Neural crest cell (in vitro differentiated cells): Measurements from ENCODE around the gene C2orf80. TPM values are rescaled to one million over a fixed set of nuclear protein-coding genes. Genes with fewer than 3 reads are reported as not detected.
"Not testable (repeated sequence)": the region's sequence is repeated elsewhere in the genome, so short reads cannot be mapped to it uniquely, and the experiment has no call there.

Source experiments
- DNase-seq: peaks from one replicate; pipeline ENCODE4 v3.0.0; 2021; ENCODE audit warnings: low read depth, mixed read lengths, low spot score
- H3K27ac Mint-ChIP-seq: one replicate; pipeline ENCODE4 v1.8.0; 2021; ENCODE audit warnings: mild to moderate bottlenecking, mixed read lengths; ENCODE audit not compliant: unreplicated experiment
- H3K27me3 Mint-ChIP-seq: 2 replicates; pipeline ENCODE4 v1.8.0; 2021; ENCODE audit warnings: low read depth, mild to moderate bottlenecking, mixed read lengths
- H3K36me3 Mint-ChIP-seq: 2 replicates; pipeline ENCODE4 v1.8.0; 2021; ENCODE audit warnings: low read depth, mild to moderate bottlenecking, mixed read lengths
- H3K4me1 Mint-ChIP-seq: 2 replicates; pipeline ENCODE4 v1.8.0; 2021; ENCODE audit warnings: mixed read lengths
- H3K4me3 Mint-ChIP-seq: one replicate; pipeline ENCODE4 v1.8.0; 2021; ENCODE audit warnings: mild to moderate bottlenecking, mixed read lengths
- H3K9me3 Mint-ChIP-seq: 2 replicates; pipeline ENCODE4 v1.8.0; 2021; ENCODE audit warnings: mixed read lengths
- total RNA-seq: library from RNA; stranded (reverse); gene quantifications from 2 replicates; pipeline ENCODE4 v1.2.1, GENCODE V29; 2021
- TF ChIP-seq, protein P1 (sequence below): fragments of 200-600 bp; sonication (generic); conservative IDR thresholded peaks from 2 replicates; pipeline ENCODE4 v1.5.0; 2021; ENCODE audit warnings: antibody characterized with exemption, mild to moderate bottlenecking

The C2orf80 gene
- total RNA-seq, 1 donor from 2014 or later, result 1.0 TPM

DNA sequence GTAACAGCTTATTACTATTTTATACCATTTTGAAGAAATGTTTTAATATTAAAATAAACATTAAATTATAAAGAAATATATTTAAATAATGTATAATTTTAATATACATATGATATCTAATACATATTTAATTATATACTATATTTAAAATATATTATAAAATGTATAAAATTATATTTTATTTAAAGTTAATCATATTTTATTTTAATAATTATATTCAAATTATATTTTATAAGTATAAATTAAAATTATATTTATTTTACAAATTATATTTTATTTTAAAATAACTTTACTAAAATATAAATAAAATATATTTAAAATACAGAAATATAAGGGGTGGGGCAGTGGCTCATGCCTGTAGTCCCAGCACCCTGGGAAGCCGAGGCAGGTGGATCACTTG, 67.6 kb downstream of the C2orf80 start:
- no peak for DNase-seq
- no peaks in the 10 kb centered on the region for H3K27me3 Mint-ChIP-seq
- no peak overlapping the region for H3K27ac Mint-ChIP-seq
- no peaks in the 10 kb centered on the region for H3K36me3 Mint-ChIP-seq
- TF ChIP-seq, protein P1, sequence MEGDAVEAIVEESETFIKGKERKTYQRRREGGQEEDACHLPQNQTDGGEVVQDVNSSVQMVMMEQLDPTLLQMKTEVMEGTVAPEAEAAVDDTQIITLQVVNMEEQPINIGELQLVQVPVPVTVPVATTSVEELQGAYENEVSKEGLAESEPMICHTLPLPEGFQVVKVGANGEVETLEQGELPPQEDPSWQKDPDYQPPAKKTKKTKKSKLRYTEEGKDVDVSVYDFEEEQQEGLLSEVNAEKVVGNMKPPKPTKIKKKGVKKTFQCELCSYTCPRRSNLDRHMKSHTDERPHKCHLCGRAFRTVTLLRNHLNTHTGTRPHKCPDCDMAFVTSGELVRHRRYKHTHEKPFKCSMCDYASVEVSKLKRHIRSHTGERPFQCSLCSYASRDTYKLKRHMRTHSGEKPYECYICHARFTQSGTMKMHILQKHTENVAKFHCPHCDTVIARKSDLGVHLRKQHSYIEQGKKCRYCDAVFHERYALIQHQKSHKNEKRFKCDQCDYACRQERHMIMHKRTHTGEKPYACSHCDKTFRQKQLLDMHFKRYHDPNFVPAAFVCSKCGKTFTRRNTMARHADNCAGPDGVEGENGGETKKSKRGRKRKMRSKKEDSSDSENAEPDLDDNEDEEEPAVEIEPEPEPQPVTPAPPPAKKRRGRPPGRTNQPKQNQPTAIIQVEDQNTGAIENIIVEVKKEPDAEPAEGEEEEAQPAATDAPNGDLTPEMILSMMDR, result no peak
- H3K4me3 Mint-ChIP-seq, result no peak overlapping the region
- peaks cover 9% of the 10 kb centered on the region for H3K4me1 Mint-ChIP-seq
- H3K9me3 Mint-ChIP-seq, result peaks cover 6% of the 10 kb centered on the region

DNA sequence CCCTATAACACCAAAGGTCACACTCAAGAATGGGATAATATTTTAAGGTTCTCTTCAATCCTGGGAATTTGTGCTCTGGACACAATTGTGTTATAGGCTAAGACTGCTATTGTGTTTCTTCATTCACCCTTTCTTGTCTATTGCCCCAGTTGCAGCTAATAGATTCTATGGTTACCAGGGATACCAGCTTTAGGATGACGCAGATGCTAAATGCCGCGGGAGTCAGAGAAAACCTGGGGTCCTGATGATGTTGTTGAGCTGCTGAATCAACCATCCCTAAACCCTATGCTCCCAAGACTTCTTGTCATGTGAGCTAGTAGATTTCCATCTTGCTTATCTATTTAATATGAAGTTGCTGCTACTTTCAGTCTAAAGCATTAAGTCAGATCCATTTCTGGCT, 70.9 kb downstream of the C2orf80 start:
- Mint-ChIP-seq H3K36me3 (no peaks in the 10 kb centered on the region), H3K4me3 (no peak overlapping the region), H3K27me3 (no peaks in the 10 kb centered on the region), H3K27ac (peak overlapping the region; percentile 54), H3K4me1 (peaks cover 9% of the 10 kb centered on the region), H3K9me3 (peaks cover 8% of the 10 kb centered on the region)
- no peak for DNase-seq
- TF ChIP-seq, protein P1, result no peak

DNA sequence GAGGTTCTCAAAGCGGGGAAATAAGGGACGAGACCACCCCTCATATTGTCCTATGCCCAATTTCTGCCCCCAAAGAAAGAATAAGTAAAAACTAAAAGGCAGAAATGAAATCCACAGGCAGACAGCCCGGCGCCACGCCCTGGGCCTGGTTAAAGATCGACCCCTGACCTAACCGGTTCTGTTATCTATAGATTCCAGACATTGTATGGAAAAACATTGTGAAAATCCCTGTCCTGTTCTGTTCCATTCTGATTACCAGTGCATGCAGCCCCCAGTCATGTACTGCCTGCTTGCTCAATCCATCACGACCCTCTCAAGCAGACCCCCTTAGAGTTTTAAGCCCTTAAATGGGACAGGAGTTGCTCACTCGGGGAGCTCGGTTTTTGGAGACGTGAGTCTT, 72.4 kb downstream of the C2orf80 start:
- H3K27ac Mint-ChIP-seq, DNase-seq, H3K36me3 Mint-ChIP-seq, H3K4me3 Mint-ChIP-seq, H3K9me3 Mint-ChIP-seq: not testable (repeated sequence)
- Mint-ChIP-seq H3K27me3 (peaks cover 12% of the 10 kb centered on the region), H3K4me1 (peaks cover 20% of the 10 kb centered on the region)

Other genes with a start within 250 kb of the C2orf80 start
- gene PLEKHM3, start 164.5 kb downstream of the C2orf80 start, total RNA-seq, result 6.8 and 6.9 TPM in 2 replicates
- not detected in 2 replicates for gene CRYGD, start 65.5 kb downstream of the C2orf80 start, total RNA-seq
- not detected in 2 replicates for gene CRYGC, start 60.2 kb downstream of the C2orf80 start, total RNA-seq
- not detected in 2 replicates for gene CRYGB, start 43.9 kb downstream of the C2orf80 start, total RNA-seq
- not detected in 2 replicates for gene CRYGA, start 26.4 kb downstream of the C2orf80 start, total RNA-seq
- gene IDH1, start 65.0 kb upstream of the C2orf80 start, total RNA-seq, result 278 and 280 TPM in 2 replicates
- gene PIKFYVE, start 76.2 kb upstream of the C2orf80 start, total RNA-seq, result 31.4 and 33.6 TPM in 2 replicates
- not detected in 2 replicates for gene PTH2R, start 216.8 kb upstream of the C2orf80 start, total RNA-seq